T-helper 1 cell (primary cell): ENCODE data around the gene TMED1.
A peak's percentile ranks its signal among the peaks of the same experiment; 100 is the strongest.
"Not testable (repeated sequence)": the region's sequence is repeated elsewhere in the genome, so short reads cannot be mapped to it uniquely, and the experiment has no call there.

Source experiments
- DNase-seq, 5 donors: peaks; one replicate each; pipeline ENCODE4 v3.0.0-alpha.2; 2012 to 2020
- total RNA-seq, 4 donors: gene quantifications; one replicate each; lab custom pipeline; 2026; lab: John Stamatoyannopoulos, UW

Gene TMED1
- 7.0 to 10.7 (median 7.9) reads per million in 4 donors for total RNA-seq

- DNase-seq = peak; percentile 90 to 97 (median 96)
These were observed at the start of gene TMED1 for GRCh38 chr19:10835754-10836478. TMED1 (minus strand) TSS chr19:10836212; CDS start chr19:10836191, 21 bp downstream.

- DNase-seq = no peak
These were observed 49.5 kb upstream of the TMED1 start for GRCh38 chr19:10885201-10886169.

- no peak for DNase-seq
These were observed 48.3 kb upstream of the TMED1 start for GRCh38 chr19:10884274-10884673.

GRCh38 chr19:10882108-10882457, 46.1 kb upstream of the TMED1 start:
- no peak for DNase-seq

- no peak for DNase-seq
These were observed 45.5 kb upstream of the TMED1 start for GRCh38 chr19:10881403-10882107.

- no peak for DNase-seq
These were observed 42.2 kb upstream of the TMED1 start for GRCh38 chr19:10878253-10878652.

GRCh38 chr19:10877608-10878007, 41.6 kb upstream of the TMED1 start:
- not testable (repeated sequence) for DNase-seq

- DNase-seq = no peak
These were observed 40.6 kb upstream of the TMED1 start for GRCh38 chr19:10876459-10877240.

- DNase-seq = no peak
These were observed 38.0 kb upstream of the TMED1 start for GRCh38 chr19:10874024-10874423.

GRCh38 chr19:10872546-10873107, 36.6 kb upstream of the TMED1 start:
- no peak for DNase-seq

GRCh38 chr19:10871711-10872545, 35.9 kb upstream of the TMED1 start:
- peak in 3 of 5 donors; percentile 11 to 35 (median 33) for DNase-seq

GRCh38 chr19:10870955-10871603, 35.1 kb upstream of the TMED1 start, which contains the start of gene CARM1:
CARM1 (plus strand) TSS chr19:10871553; CDS start chr19:10871703, 150 bp downstream.
- DNase-seq = peak; percentile 98 to 100 (median 99)

GRCh38 chr19:10870501-10870954, 34.5 kb upstream of the TMED1 start:
- DNase-seq = no peak

- DNase-seq = not testable (repeated sequence)
These were observed 33.9 kb upstream of the TMED1 start for GRCh38 chr19:10869872-10870311.

GRCh38 chr19:10868872-10869547, 33.0 kb upstream of the TMED1 start:
- no peak for DNase-seq

GRCh38 chr19:10866495-10866894, 30.5 kb upstream of the TMED1 start:
- DNase-seq = no peak

GRCh38 chr19:10864538-10864899, 28.5 kb upstream of the TMED1 start:
- peak; percentile 56 to 78 (median 70) for DNase-seq

- DNase-seq = no peak
These were observed 27.2 kb upstream of the TMED1 start for GRCh38 chr19:10863107-10863717.

GRCh38 chr19:10862561-10863106, 26.6 kb upstream of the TMED1 start:
- DNase-seq = no peak
